ENCODE data around the gene FERMT3. TPM values are rescaled to one million over a fixed set of nuclear protein-coding genes. Genes with fewer than 3 reads are reported as not detected.

Gene FERMT3
- polyA plus RNA-seq, 3 donors: 289 to 421 (median 310) TPM

GRCh38 chr11:64186492-64187165, 19.9 kb upstream of the FERMT3 start:
- Histone ChIP-seq H3K27ac (ENCODE audit: low read depth in 1 of 2, low read length in 2 of 2) (no peak overlapping the region), H3K9me3 (replicated peaks in 1 of 2; ENCODE audit: control insufficient read depth in 1 of 2, insufficient read depth in 1 of 2, low read length in 2 of 2) (no peaks in the 10 kb centered on the region), H3K27me3 (ENCODE audit: control insufficient read depth in 2 of 2, insufficient read depth in 2 of 2, low read length in 2 of 2) (no peaks in the 10 kb centered on the region), H3K4me2 (replicated peaks; ENCODE audit: extremely low read depth, low read length, poor library complexity, severe bottlenecking) (peak overlapping the region; percentile 98), H3K36me3 (replicated peaks in 1 of 2; ENCODE audit: control insufficient read depth in 1 of 2, insufficient read depth in 2 of 2, low read length in 2 of 2) (peaks cover 0 to 3% of the 10 kb centered on the region in 2 donors), H3K9ac (ENCODE audit: insufficient read depth, low read length, poor library complexity, severe bottlenecking) (no peak overlapping the region), H4K20me1 (ENCODE audit: insufficient read depth, low read length) (no peaks in the 10 kb centered on the region), H2AFZ (ENCODE audit: insufficient read depth, low read depth, low read length, poor library complexity, severe bottlenecking) (no peak overlapping the region), H3K4me3 (replicated peaks in 1 of 3; ENCODE audit: low read depth in 2 of 3, low read length in 3 of 3) (no peak overlapping the region), H3K4me1 (ENCODE audit: control insufficient read depth in 1 of 2, insufficient read depth in 2 of 2, low read length in 2 of 2) (peaks cover 33 to 46% of the 10 kb centered on the region in 2 donors), H3K79me2 (ENCODE audit: insufficient read depth, low read length) (peaks cover 18% of the 10 kb centered on the region)
- Mint-ChIP-seq H3K36me3 (peaks cover 6 to 16% of the 10 kb centered on the region in 2 donors), H3K4me1 (peaks cover 46% of the 10 kb centered on the region), H3K27ac (peak overlapping the region in 2 of 7 donors; percentile 80 to 89), H3K4me3 (no peak overlapping the region), H3K9me3 (no peaks in the 10 kb centered on the region), H3K27me3 (ENCODE audit: low read depth in 3 of 3) (peaks cover 0 to 1% (median 0%) of the 10 kb centered on the region in 3 donors)
- under 1% methylated on average over 44 of the region's 48 CpGs for WGBS (ENCODE audit: insufficient coverage)
- intact Hi-C loops (cut with micrococcal nuclease): no loop called here
- no peak for TF ChIP-seq CTCF (IDR thresholded peaks at IDR 0.05)
- no peak for DNase-seq

- Histone ChIP-seq H3K4me1 (ENCODE audit: control insufficient read depth in 1 of 2, insufficient read depth in 2 of 2, low read length in 2 of 2) (peaks cover 8 to 20% of the 10 kb centered on the region in 2 donors), H2AFZ (ENCODE audit: insufficient read depth, low read depth, low read length, poor library complexity, severe bottlenecking) (no peak overlapping the region), H3K4me3 (replicated peaks in 1 of 3; ENCODE audit: low read depth in 2 of 3, low read length in 3 of 3) (no peak overlapping the region), H3K79me2 (ENCODE audit: insufficient read depth, low read length) (peaks cover 6% of the 10 kb centered on the region), H3K4me2 (replicated peaks; ENCODE audit: extremely low read depth, low read length, poor library complexity, severe bottlenecking) (no peak overlapping the region), H4K20me1 (ENCODE audit: insufficient read depth, low read length) (peaks cover 7% of the 10 kb centered on the region), H3K9me3 (replicated peaks in 1 of 2; ENCODE audit: control insufficient read depth in 1 of 2, insufficient read depth in 1 of 2, low read length in 2 of 2) (no peaks in the 10 kb centered on the region), H3K9ac (ENCODE audit: insufficient read depth, low read length, poor library complexity, severe bottlenecking) (no peak overlapping the region), H3K36me3 (replicated peaks in 1 of 2; ENCODE audit: control insufficient read depth in 1 of 2, insufficient read depth in 2 of 2, low read length in 2 of 2) (peaks cover 52 to 56% of the 10 kb centered on the region in 2 donors), H3K27ac (ENCODE audit: low read depth in 1 of 2, low read length in 2 of 2) (peak overlapping the region in 1 of 2 donors; percentile 9), H3K27me3 (ENCODE audit: control insufficient read depth in 2 of 2, insufficient read depth in 2 of 2, low read length in 2 of 2) (no peaks in the 10 kb centered on the region)
- no peak for TF ChIP-seq CTCF (IDR thresholded peaks at IDR 0.05)
- no peak for DNase-seq
- Mint-ChIP-seq H3K36me3 (peaks cover 51 to 70% of the 10 kb centered on the region in 2 donors), H3K27ac (peak overlapping the region in 1 of 7 donors; percentile 8), H3K4me1 (peaks cover 20% of the 10 kb centered on the region), H3K27me3 (ENCODE audit: low read depth in 3 of 3) (peaks cover 0 to 2% (median 0%) of the 10 kb centered on the region in 3 donors), H3K9me3 (no peaks in the 10 kb centered on the region), H3K4me3 (no peak overlapping the region)
- intact Hi-C loops (cut with micrococcal nuclease): no loop called here
- 100% methylated on average over 3 of the region's 5 CpGs for WGBS (ENCODE audit: insufficient coverage)
Observed at GRCh38 chr11:64192434-64192833, 14.1 kb upstream of the FERMT3 start.

All from CD14-positive monocyte (primary cell).